ENCODE results near the gene SRP68.

Gene SRP68

GRCh38 chr17:75996665-75997590 lies 75.4 kb downstream of the SRP68 start:
- no peak for DNase-seq (ENCODE audit: low read depth)

GRCh38 chr17:75995385-75995925 lies 76.9 kb downstream of the SRP68 start:
- no peak for DNase-seq (ENCODE audit: low read depth)

- no peak for DNase-seq (ENCODE audit: low read depth)
Observed at GRCh38 chr17:75994802-75995370, 77.4 kb downstream of the SRP68 start.

- no peak for DNase-seq (ENCODE audit: low read depth)
Observed at GRCh38 chr17:75991396-75991795, 80.9 kb downstream of the SRP68 start.

Data from stimulated activated CD8-positive, alpha-beta memory T cell treated with anti-CD3 and anti-CD28 coated beads, Interleukin-12 subunit alpha, Interleukin-12 subunit beta, amount 100 ng/mL, for 1 hour (primary cell).